ENCODE data around the gene WDR7.

WDR7 gene

GRCh38 chr18:56658261-56658660 is 7.1 kb downstream of the WDR7 start:
- DNase-seq: no peak

DNA sequence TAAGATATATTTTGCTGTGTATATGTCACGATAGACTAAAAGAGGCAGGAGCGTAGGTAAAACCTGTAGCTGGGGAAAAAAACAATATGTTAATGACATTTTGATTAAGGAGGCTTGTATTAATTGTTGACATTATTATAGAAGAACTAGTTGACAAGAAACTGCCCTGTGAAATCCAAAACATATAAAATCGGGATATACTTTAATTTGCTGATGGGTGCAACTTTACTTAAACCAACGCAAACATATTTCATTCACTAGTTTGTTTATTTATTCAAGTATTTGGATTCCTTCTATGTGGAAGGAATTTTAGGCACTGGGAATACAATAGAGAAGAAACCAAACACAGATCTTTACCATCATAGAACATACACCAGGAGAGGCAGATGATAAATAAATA is 8.0 kb downstream of the WDR7 start:
- DNase-seq: no peak

DNA sequence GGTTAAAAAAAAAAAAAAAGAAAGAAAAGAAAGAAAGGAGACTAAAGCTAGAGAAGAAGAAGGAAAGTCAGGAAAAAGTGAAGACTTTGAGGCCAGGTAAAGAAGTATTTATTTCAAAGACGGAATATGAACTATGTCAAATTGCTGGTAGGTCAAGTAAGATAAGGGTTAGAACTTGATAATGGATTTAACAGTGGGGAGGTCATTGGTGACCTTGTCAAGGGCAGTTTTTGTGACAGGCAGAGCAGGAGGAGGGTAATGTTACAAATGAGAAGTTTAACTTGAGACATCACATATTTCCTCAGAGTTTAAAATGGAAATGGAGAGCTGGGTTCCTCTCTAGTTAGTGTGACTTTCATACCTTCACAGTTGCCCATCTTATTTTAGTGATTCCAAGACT is 9.5 kb downstream of the WDR7 start:
- no peak for DNase-seq

DNA sequence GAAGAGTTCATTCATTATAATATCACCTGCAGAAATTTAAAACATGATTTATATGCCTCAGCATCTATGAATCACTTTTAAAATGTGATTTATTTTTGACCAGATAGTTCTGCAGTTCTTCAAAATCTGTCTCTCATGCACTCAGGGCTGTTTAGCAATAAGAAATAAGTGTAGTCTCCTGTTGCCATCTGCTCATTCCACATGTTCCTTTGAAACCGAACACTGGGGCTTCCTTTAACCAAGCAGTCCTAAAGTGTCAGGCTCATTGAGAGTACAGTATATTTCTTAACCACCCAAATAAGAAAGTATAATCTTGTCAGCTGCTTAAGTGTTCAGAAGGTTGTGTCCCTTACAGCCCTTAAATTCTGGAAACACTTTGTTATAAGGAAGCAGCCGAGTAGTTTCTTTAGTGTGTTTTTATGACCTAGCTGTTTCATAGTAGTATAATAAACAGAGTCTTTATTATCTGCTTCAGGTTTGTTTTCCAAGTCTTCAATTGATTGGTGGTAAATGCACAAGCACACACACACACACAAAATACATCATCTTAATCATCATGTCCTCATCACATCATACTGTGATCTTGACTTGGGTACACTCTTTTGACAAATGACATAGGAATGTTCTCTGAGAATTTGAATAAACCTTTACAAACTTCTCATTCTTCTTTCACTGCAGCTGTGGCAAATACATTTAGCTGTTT is 10.4 kb downstream of the WDR7 start:
- no peak for DNase-seq

- DNase-seq: no peak
These were observed 10.9 kb downstream of the WDR7 start for GRCh38 chr18:56662063-56662408.

DNA sequence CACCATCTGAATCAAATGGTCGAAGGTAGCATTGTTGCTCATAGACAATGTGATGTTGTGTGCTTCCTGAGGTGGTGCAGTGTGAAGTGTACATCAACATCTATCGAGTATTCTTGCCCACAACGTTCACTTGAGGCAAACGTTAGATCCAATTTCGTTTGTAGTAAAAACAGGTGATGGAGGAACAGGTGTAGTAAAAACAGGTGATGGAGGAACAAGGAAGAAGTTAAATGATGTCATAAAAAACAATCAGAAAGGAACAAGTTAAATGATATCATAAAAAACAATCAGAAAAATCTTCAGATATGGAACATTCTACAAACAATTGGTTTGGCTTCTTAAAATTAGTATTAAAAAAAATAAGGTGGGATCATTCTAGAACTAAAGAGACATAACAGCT is 11.3 kb downstream of the WDR7 start:
- DNase-seq: no peak

DNA sequence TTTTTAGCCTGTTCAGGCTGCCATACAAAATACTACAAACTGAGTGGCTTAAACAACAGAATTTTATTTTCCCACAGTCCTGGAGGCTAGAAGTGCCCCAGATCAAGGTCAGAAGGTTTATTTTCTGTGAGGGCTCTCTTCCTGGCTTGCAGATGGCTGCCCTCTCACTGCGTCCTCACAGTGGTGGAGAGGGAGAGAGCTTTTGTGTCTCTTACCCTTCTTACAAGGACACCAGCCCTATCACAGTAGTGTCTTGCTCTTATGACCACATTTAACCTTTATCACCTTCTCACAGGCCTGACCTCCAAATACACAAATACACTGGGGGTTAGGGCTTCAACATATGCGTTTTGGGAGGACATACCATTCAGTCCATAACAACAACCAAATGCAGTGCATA is 11.7 kb downstream of the WDR7 start:
- DNase-seq: no peak

- no peak for DNase-seq
These were observed 21.2 kb downstream of the WDR7 start for GRCh38 chr18:56672391-56672790.

DNA sequence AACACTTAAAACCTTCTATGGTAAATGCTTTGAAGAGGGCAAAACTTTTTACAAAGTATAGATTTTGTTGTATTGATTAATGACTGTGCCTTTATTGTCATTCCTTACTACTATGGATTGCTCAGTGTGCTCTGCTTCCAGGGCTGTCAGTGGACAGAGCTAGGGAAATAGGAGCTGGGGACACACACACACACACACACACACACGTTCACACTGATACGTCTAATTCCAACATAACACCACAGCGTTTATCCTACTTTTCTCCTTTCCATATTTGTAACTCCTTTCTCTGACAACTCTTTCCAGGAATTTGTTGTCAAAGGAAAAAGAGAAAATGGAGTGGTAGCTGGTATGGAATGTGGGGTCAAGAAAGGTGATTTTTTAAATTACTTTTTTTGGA is 21.8 kb downstream of the WDR7 start:
- DNase-seq: no peak

GRCh38 chr18:56676639-56677038 is 25.5 kb downstream of the WDR7 start:
- no peak for DNase-seq

DNA sequence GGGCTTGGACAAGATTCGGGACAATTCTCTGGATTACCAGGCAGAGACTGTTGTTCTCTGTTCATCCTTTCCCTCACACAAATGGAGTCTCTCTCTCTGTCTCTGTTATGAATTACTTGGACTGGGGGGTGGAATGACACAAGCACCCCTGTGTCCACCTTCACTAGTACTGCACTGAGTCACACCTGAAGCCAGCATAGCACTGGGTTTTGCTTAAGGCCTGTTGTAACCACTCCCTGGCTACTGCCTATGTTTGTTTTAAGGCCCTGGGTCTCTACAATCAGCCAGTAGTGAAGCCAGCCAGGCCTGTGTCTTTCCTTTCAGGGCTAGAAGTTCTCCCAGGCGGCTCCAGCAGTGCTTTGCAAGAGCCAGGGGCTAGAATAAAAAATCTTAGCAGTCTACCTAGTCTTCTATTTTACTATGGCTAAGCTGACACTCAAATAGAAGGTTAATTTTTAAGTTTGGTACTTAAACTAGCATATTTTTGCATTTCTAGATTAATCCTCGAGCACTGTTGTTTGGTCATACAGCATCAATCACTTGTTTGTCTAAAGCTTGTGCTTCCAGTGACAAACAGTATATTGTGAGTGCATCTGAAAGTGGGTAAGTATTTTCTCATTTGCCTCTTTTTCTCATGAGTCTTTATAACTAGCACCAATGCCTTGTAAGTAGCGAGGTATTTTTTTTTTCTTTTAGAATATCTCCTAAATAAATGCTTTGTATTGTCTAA is 27.8 kb downstream of the WDR7 start:
- no peak for DNase-seq

- no peak for DNase-seq
These were observed 33.1 kb downstream of the WDR7 start for GRCh38 chr18:56684277-56684676.

DNA sequence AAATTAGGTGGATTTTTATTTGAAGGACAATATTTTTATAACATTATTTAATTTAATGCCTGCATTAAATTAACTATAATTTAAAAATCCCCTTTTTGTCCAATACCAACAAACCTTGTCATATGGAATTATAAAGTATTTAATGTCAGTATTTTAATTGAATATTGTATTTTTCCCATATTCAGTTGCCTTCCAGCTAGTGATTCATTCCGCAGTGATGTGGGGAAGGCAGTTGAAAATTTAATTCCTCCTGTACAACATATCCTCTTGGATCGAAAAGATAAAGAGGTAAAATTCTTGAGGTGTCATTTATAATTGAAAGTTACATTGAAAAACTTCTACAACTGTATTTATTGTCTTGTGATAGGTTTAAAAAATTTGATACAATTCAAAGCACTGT is 40.4 kb downstream of the WDR7 start:
- DNase-seq: no peak

GRCh38 chr18:56696966-56697365 is 45.8 kb downstream of the WDR7 start:
- no peak for DNase-seq

DNA sequence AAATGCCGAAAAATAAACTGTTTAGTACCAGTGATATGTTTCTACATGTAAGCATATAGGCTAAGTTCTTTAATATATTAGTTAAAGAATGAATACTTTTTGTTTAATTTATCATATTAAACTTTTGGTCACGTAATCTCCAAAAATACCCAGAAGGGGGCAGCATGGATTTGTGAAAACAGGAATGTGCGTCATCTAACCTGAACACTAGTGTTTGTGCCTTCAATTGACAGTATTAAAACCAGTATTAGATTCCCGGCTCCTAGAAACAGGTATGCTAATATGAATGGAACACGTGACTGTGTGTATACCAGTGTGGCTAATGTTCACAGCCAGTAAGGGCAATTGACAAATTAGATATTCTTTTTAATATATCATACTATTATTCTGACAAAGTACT is 51.8 kb downstream of the WDR7 start:
- no peak for DNase-seq

- no peak for DNase-seq
These were observed 58.3 kb downstream of the WDR7 start for GRCh38 chr18:56709463-56709862.

GRCh38 chr18:56711708-56712445 is 60.7 kb downstream of the WDR7 start:
- DNase-seq: no peak

GRCh38 chr18:56712761-56713160 is 61.6 kb downstream of the WDR7 start:
- no peak for DNase-seq

DNA sequence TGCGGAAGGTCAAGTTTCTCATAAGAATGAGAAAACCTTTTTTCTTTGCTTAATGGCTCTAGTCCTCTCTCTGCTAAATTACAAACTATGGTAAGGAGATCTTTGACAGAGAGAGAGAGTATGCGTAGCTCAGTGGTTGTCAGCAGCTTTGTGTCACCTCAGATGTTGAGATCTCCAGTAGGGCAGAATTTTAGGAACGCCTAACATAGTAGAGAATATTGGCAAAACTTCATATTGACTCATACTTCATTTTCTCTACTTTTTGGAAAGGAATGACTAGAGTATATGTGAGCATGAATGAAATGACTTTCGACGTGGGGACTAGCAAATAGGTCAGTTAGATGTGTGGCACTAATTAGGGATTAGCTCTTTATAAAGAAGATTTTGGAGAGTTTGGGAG is 64.0 kb downstream of the WDR7 start:
- no peak for DNase-seq

DNA sequence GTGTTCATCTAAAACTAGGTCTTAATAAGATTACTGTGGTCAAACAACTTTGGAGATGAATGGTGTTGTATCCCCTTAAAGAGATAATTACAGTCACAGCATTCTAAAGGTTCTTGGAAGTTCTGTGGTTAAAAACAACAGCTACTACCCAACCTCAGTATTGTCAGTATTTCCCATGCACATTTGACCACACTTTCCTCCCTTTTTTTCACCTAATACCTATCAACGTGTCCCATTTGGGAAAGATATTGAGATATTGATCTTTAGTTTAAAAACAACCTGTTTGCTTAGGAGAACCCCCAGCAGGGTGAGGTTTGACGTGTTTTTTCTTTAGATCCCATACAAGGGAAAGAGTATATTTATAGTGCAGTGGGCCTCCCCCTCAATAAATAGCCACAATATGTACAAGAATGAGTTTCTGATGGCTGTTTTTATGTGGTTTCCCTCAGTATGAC is 65.6 kb downstream of the WDR7 start:
- no peak for DNase-seq

DNA sequence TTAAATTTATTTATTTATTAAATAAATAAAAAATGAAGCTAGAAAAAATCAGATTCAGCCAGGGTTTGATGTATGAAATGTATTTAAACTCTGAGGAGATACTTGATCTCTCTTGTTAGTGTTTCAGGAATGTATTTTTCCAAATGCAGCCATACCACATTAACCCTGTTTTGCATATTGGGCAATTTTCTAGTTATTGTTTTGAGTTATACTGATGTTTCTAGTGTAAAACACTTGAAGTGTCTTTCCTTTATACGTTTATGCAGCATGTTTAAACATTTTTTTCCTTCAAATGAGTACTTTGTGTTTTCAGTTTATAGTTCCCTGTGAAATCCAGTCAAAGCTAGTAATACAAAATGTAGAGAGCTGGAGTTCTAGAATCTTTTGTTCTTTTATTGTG is 69.9 kb downstream of the WDR7 start:
- no peak for DNase-seq

GRCh38 chr18:56721491-56721890 is 70.3 kb downstream of the WDR7 start:
- DNase-seq: no peak

DNA sequence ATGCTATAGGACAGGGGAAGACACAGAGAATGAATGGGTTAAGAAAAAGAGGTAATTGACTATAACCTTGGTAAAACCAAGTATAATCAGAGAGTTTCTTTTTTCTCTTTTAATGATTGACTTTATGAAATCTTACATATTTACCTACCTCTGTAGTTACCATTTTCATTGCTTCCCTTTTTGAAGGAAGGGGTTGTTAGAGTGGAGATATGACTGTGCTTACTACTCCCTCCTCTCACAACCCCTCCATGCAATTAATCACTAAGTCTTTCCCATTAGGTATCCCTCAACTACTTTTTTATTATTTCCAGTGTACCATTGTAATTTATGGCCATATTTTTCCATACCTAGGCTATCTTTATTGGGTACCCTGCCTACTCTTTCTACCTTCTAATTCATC is 71.4 kb downstream of the WDR7 start:
- no peak for DNase-seq

GRCh38 chr18:56723068-56723467 is 71.9 kb downstream of the WDR7 start:
- DNase-seq: no peak
